ENCODE measurements around the gene YJEFN3. TPM values are rescaled to one million over a fixed set of nuclear protein-coding genes. Genes with fewer than 3 reads are reported as not detected.
A peak's percentile ranks its signal among the peaks of the same experiment; 100 is the strongest.

Gene YJEFN3
- total and polyA plus RNA-seq, 8 donors = 0.43 to 117 (median 3.3) TPM

GRCh38 chr19:19550972-19551852 lies 22.5 kb downstream of the YJEFN3 start:
- Histone ChIP-seq H3K27me3 (peaks cover 0 to 51% (median 13%) of the 10 kb centered on the region in 3 donors), H3K9me3 (no peaks in the 10 kb centered on the region), H3K4me3 (no peak overlapping the region), H3K36me3 (no peaks in the 10 kb centered on the region), H3K4me1 (peaks cover 0 to 15% (median 5%) of the 10 kb centered on the region in 4 donors), H3K27ac (no peak overlapping the region)
- TF ChIP-seq EP300 (IDR thresholded peaks at IDR 0.05) (no peak), POLR2AphosphoS5 (IDR thresholded peaks at IDR 0.05) (no peak), POLR2A (IDR thresholded peaks at IDR 0.05) (no peak), CTCF (IDR thresholded peaks at IDR 0.05) (no peak)
- no peak for DNase-seq
- intact Hi-C loops (cut with DNase I; ENCODE audit: low total_unique reads) = no loop called here
- 75 to 85% (median 83%) methylated on average over 8 to 10 of the region's 10 CpGs for WGBS, 5 donors

GRCh38 chr19:19551853-19552192 lies 23.1 kb downstream of the YJEFN3 start:
- Histone ChIP-seq H3K4me3 (no peak overlapping the region), H3K4me1 (peaks cover 0 to 9% (median 1%) of the 10 kb centered on the region in 4 donors), H3K36me3 (no peaks in the 10 kb centered on the region), H3K9me3 (no peaks in the 10 kb centered on the region), H3K27me3 (peaks cover 0 to 45% (median 13%) of the 10 kb centered on the region in 3 donors), H3K27ac (no peak overlapping the region)
- intact Hi-C loops (cut with DNase I; ENCODE audit: low total_unique reads) = no loop called here
- WGBS, 5 donors = 74 to 83% (median 76%) methylated on average over 8 to 14 of the region's 14 CpGs
- DNase-seq = peak in 1 of 2 donors; percentile 6
- no peak for TF ChIP-seq CTCF (IDR thresholded peaks at IDR 0.05)

DNA sequence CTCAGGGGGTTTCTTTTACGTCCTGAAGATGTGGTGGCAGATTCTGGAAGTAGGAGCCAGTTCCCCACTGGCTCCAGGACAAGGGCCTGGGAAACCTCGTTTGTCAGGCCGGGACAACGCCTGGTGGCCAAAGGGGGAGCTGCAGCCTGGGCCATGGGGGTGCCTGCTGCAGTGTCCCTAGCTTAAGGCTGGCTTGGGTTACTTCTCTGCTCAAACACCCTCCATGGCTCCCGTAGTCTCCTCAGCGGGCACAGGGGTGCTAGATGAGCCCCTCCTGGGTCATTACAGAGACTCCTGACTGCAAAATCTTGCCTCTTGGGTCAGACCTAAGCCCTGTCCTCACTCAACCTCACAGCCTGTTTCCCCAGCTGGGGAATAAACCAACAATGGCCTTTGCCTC lies 24.1 kb downstream of the YJEFN3 start:
- intact Hi-C loops (cut with DNase I; ENCODE audit: low total_unique reads) = no loop called here
- WGBS, 5 donors = 39 to 52% (median 45%) methylated on average over 3 to 6 of the region's 6 CpGs
- TF ChIP-seq CTCF (IDR thresholded peaks at IDR 0.05) (peak in 5 of 7 experiments; percentile 9 to 72 (median 54)), POLR2A (IDR thresholded peaks at IDR 0.05) (no peak), EP300 (IDR thresholded peaks at IDR 0.05) (no peak), POLR2AphosphoS5 (IDR thresholded peaks at IDR 0.05) (no peak)
- no peaks in the 10 kb centered on the region for H3K36me3 ChIP-seq
- peaks cover 0 to 7% (median 0%) of the 10 kb centered on the region in 4 donors for H3K4me1 ChIP-seq
- H3K27me3 ChIP-seq = peaks cover 0 to 36% (median 12%) of the 10 kb centered on the region in 3 donors
- H3K9me3 ChIP-seq = no peaks in the 10 kb centered on the region
- no peak overlapping the region for H3K4me3 ChIP-seq
- DNase-seq = peak; percentile 52 to 62
- no peak overlapping the region for H3K27ac ChIP-seq

DNA sequence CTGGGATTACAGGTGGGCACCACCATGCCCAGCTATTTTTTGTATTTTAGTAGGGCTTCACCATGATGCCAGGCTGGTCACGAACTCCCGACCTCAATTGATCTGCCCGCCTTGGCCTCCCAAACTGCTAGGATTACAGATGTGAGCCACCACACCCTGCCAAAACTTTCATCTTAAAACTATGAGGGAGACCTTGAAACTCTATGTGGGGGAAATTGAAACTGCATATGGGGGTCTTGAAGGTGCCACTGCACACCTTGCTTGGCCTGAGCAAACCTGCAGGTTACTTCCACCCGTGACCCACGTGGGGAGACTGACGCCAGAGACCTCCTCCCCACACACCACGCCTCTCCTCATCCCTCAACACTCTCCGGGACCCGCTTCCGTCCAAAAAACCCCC lies 25.0 kb downstream of the YJEFN3 start:
- no peaks in the 10 kb centered on the region for H3K9me3 ChIP-seq
- H3K4me1 ChIP-seq = peaks cover 0 to 7% (median 0%) of the 10 kb centered on the region in 4 donors
- intact Hi-C loops (cut with DNase I; ENCODE audit: low total_unique reads) = no loop called here
- no peak overlapping the region for H3K27ac ChIP-seq
- H3K27me3 ChIP-seq = peaks cover 0 to 27% (median 4%) of the 10 kb centered on the region in 3 donors
- H3K4me3 ChIP-seq = no peak overlapping the region
- H3K36me3 ChIP-seq = no peaks in the 10 kb centered on the region
- no peak for TF ChIP-seq CTCF (IDR thresholded peaks at IDR 0.05)
- no peak for TF ChIP-seq POLR2AphosphoS5 (IDR thresholded peaks at IDR 0.05)
- no peak for TF ChIP-seq EP300 (IDR thresholded peaks at IDR 0.05)
- TF ChIP-seq POLR2A (IDR thresholded peaks at IDR 0.05) = no peak
- peak in 1 of 2 donors; percentile 1 for DNase-seq
- 85 to 92% (median 87%) methylated on average over 3 to 10 of the region's 10 CpGs for WGBS, 5 donors
